Activated naive CD4-positive, alpha-beta T cell treated with anti-CD3 and anti-CD28 coated beads, Interleukin-2, amount 50 U/mL, for 24 hours (primary cell): Measurements from ENCODE around the gene EYS.

Source experiments
- H3K27ac Mint-ChIP-seq: one replicate; pipeline ENCODE4 v1.8.0; 2021; ENCODE audit warnings: mild to moderate bottlenecking, mixed read lengths
- H3K27me3 Mint-ChIP-seq: one replicate; pipeline ENCODE4 v1.8.0; 2021; ENCODE audit warnings: mixed read lengths
- H3K36me3 Mint-ChIP-seq: one replicate; pipeline ENCODE4 v1.8.0; 2021; ENCODE audit warnings: mixed read lengths
- H3K4me1 Mint-ChIP-seq: one replicate; pipeline ENCODE4 v1.8.0; 2021; ENCODE audit warnings: mixed read lengths
- H3K4me3 Mint-ChIP-seq: one replicate; pipeline ENCODE4 v1.8.0; 2021; ENCODE audit warnings: mild to moderate bottlenecking, mixed read lengths
- H3K9me3 Mint-ChIP-seq: one replicate; pipeline ENCODE4 v1.8.0; 2021; ENCODE audit warnings: mixed read lengths

EYS gene

GRCh38 chr6:64973142-64973541 lies 733.9 kb downstream of the EYS start:
- Mint-ChIP-seq H3K4me3 (no peak overlapping the region), H3K4me1 (no peaks in the 10 kb centered on the region), H3K36me3 (no peaks in the 10 kb centered on the region), H3K27ac (no peak overlapping the region), H3K27me3 (no peaks in the 10 kb centered on the region), H3K9me3 (no peaks in the 10 kb centered on the region)

GRCh38 chr6:64969139-64969538 lies 737.9 kb downstream of the EYS start:
- H3K27me3 Mint-ChIP-seq, result no peaks in the 10 kb centered on the region
- no peaks in the 10 kb centered on the region for H3K4me1 Mint-ChIP-seq
- no peak overlapping the region for H3K4me3 Mint-ChIP-seq
- no peak overlapping the region for H3K27ac Mint-ChIP-seq
- no peaks in the 10 kb centered on the region for H3K9me3 Mint-ChIP-seq
- H3K36me3 Mint-ChIP-seq, result no peaks in the 10 kb centered on the region

- Mint-ChIP-seq H3K4me3 (no peak overlapping the region), H3K36me3 (no peaks in the 10 kb centered on the region), H3K9me3 (peaks cover 5% of the 10 kb centered on the region), H3K27me3 (no peaks in the 10 kb centered on the region), H3K4me1 (no peaks in the 10 kb centered on the region), H3K27ac (no peak overlapping the region)
These were observed 751.6 kb downstream of the EYS start for GRCh38 chr6:64955435-64955848.

GRCh38 chr6:64949257-64949656 lies 757.8 kb downstream of the EYS start:
- Mint-ChIP-seq H3K27ac (no peak overlapping the region), H3K27me3 (no peaks in the 10 kb centered on the region), H3K9me3 (no peaks in the 10 kb centered on the region), H3K36me3 (no peaks in the 10 kb centered on the region), H3K4me1 (no peaks in the 10 kb centered on the region), H3K4me3 (no peak overlapping the region)

- Mint-ChIP-seq H3K36me3 (no peaks in the 10 kb centered on the region), H3K27ac (no peak overlapping the region), H3K4me1 (no peaks in the 10 kb centered on the region), H3K9me3 (no peaks in the 10 kb centered on the region), H3K4me3 (no peak overlapping the region), H3K27me3 (no peaks in the 10 kb centered on the region)
These were observed 758.8 kb downstream of the EYS start for GRCh38 chr6:64948261-64948660.

- Mint-ChIP-seq H3K27me3 (no peaks in the 10 kb centered on the region), H3K4me1 (no peaks in the 10 kb centered on the region), H3K9me3 (peaks cover 5% of the 10 kb centered on the region), H3K36me3 (no peaks in the 10 kb centered on the region), H3K27ac (no peak overlapping the region), H3K4me3 (no peak overlapping the region)
These were observed 761.6 kb downstream of the EYS start for GRCh38 chr6:64945450-64945849.

- Mint-ChIP-seq H3K27ac (no peak overlapping the region), H3K9me3 (peaks cover 6% of the 10 kb centered on the region), H3K36me3 (no peaks in the 10 kb centered on the region), H3K4me1 (no peaks in the 10 kb centered on the region), H3K4me3 (no peak overlapping the region), H3K27me3 (no peaks in the 10 kb centered on the region)
These were observed 774.5 kb downstream of the EYS start for GRCh38 chr6:64932486-64932885.

- Mint-ChIP-seq H3K27ac (no peak overlapping the region), H3K4me1 (no peaks in the 10 kb centered on the region), H3K36me3 (no peaks in the 10 kb centered on the region), H3K27me3 (no peaks in the 10 kb centered on the region), H3K4me3 (no peak overlapping the region), H3K9me3 (peaks cover 4% of the 10 kb centered on the region)
These were observed 776.3 kb downstream of the EYS start for GRCh38 chr6:64930681-64931080.

GRCh38 chr6:64926051-64926450 lies 781.0 kb downstream of the EYS start:
- peaks cover 3% of the 10 kb centered on the region for H3K9me3 Mint-ChIP-seq
- H3K27ac Mint-ChIP-seq, result no peak overlapping the region
- H3K4me1 Mint-ChIP-seq, result no peaks in the 10 kb centered on the region
- no peaks in the 10 kb centered on the region for H3K27me3 Mint-ChIP-seq
- no peak overlapping the region for H3K4me3 Mint-ChIP-seq
- no peaks in the 10 kb centered on the region for H3K36me3 Mint-ChIP-seq

- no peaks in the 10 kb centered on the region for H3K27me3 Mint-ChIP-seq
- H3K36me3 Mint-ChIP-seq, result no peaks in the 10 kb centered on the region
- H3K4me3 Mint-ChIP-seq, result no peak overlapping the region
- no peak overlapping the region for H3K27ac Mint-ChIP-seq
- peaks cover 3% of the 10 kb centered on the region for H3K9me3 Mint-ChIP-seq
- H3K4me1 Mint-ChIP-seq, result no peaks in the 10 kb centered on the region
These were observed 786.8 kb downstream of the EYS start for GRCh38 chr6:64920257-64920656.

GRCh38 chr6:64914124-64914523 lies 792.9 kb downstream of the EYS start:
- H3K9me3 Mint-ChIP-seq, result no peaks in the 10 kb centered on the region
- H3K36me3 Mint-ChIP-seq, result no peaks in the 10 kb centered on the region
- no peaks in the 10 kb centered on the region for H3K4me1 Mint-ChIP-seq
- H3K27me3 Mint-ChIP-seq, result no peaks in the 10 kb centered on the region
- H3K27ac Mint-ChIP-seq, result no peak overlapping the region
- no peak overlapping the region for H3K4me3 Mint-ChIP-seq

GRCh38 chr6:64912966-64913365 lies 794.1 kb downstream of the EYS start:
- Mint-ChIP-seq H3K9me3 (no peaks in the 10 kb centered on the region), H3K36me3 (no peaks in the 10 kb centered on the region)

GRCh38 chr6:64908104-64908503 lies 798.9 kb downstream of the EYS start:
- no peaks in the 10 kb centered on the region for H3K4me1 Mint-ChIP-seq
- H3K27ac Mint-ChIP-seq, result no peak overlapping the region
- H3K4me3 Mint-ChIP-seq, result no peak overlapping the region
- no peaks in the 10 kb centered on the region for H3K9me3 Mint-ChIP-seq
- no peaks in the 10 kb centered on the region for H3K36me3 Mint-ChIP-seq
- H3K27me3 Mint-ChIP-seq, result no peaks in the 10 kb centered on the region

More at GRCh38 chr6:64912966-64913365, 794.1 kb downstream of the EYS start:
- Mint-ChIP-seq H3K27ac (no peak overlapping the region), H3K27me3 (no peaks in the 10 kb centered on the region), H3K4me3 (no peak overlapping the region), H3K4me1 (no peaks in the 10 kb centered on the region)

- Mint-ChIP-seq H3K27ac (no peak overlapping the region), H3K36me3 (no peaks in the 10 kb centered on the region)
These were observed 802.4 kb downstream of the EYS start for GRCh38 chr6:64904616-64905015.

GRCh38 chr6:64902596-64902995 lies 804.4 kb downstream of the EYS start:
- Mint-ChIP-seq H3K36me3 (no peaks in the 10 kb centered on the region), H3K27ac (no peak overlapping the region), H3K9me3 (peaks cover 8% of the 10 kb centered on the region), H3K27me3 (no peaks in the 10 kb centered on the region), H3K4me1 (no peaks in the 10 kb centered on the region), H3K4me3 (no peak overlapping the region)

More at GRCh38 chr6:64904616-64905015, 802.4 kb downstream of the EYS start:
- Mint-ChIP-seq H3K27me3 (no peaks in the 10 kb centered on the region), H3K4me1 (no peaks in the 10 kb centered on the region), H3K9me3 (no peaks in the 10 kb centered on the region), H3K4me3 (no peak overlapping the region)

- H3K27ac Mint-ChIP-seq, result no peak overlapping the region
- peaks cover 18% of the 10 kb centered on the region for H3K9me3 Mint-ChIP-seq
- H3K27me3 Mint-ChIP-seq, result no peaks in the 10 kb centered on the region
- no peaks in the 10 kb centered on the region for H3K4me1 Mint-ChIP-seq
- H3K36me3 Mint-ChIP-seq, result no peaks in the 10 kb centered on the region
- H3K4me3 Mint-ChIP-seq, result no peak overlapping the region
These were observed 810.1 kb downstream of the EYS start for GRCh38 chr6:64896939-64897338.

- Mint-ChIP-seq H3K4me1 (no peaks in the 10 kb centered on the region), H3K27me3 (no peaks in the 10 kb centered on the region), H3K9me3 (peaks cover 18% of the 10 kb centered on the region), H3K4me3 (no peak overlapping the region), H3K27ac (no peak overlapping the region), H3K36me3 (no peaks in the 10 kb centered on the region)
These were observed 811.1 kb downstream of the EYS start for GRCh38 chr6:64895945-64896344.
